Measurements from ENCODE around the gene ZBTB45.

ZBTB45 gene

DNA sequence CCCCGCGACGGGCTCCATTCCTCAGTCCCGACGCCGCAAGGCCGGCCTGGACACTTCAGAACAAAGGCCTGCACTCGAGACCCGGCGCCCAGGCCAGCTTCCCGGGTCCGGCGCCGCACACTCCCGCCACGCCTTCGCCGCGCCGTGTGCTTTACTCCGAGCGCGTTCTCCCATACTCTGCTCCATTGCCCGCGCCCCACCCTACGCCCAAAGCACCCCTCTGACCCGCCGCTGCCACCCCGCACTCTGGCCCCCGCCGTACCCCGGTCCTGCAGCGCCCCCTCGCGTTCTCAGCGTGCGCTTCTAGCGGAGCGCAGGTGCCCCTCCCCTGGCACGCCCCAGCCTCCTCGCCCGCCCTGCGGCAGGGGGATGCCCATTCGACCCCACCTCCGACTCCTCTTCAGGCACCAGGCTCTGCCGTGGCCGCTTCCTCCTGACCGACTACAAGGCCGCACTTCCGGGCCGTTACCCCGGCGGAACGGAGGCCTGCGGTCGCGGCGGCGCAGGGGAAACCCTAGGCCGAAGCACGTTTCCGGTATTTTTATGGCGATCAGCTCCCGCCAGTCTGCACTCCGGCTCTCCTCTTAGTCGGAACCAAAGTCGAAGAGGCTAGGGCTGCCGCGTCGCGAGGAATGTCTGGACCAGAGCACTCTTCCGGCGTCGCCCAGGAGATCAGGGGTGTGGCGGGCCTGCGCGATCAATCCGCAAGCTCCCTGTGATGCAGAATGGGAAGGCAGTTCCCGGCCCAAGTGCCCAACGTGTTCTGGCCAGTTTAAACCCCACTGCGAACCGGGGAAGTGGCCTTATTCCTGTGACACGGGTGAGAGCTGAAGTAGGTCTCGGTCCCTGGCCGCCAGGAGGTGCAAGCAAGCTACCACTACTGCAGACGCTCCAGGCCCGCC lies at the start of gene ZBTB45:
TSS of gene ZBTB45 (minus strand) at position 456 of the 902 bp plus-strand sequence. CDS start 2,137 bp downstream, outside the sequence.
- peak; percentile 87 for DNase-seq

DNA sequence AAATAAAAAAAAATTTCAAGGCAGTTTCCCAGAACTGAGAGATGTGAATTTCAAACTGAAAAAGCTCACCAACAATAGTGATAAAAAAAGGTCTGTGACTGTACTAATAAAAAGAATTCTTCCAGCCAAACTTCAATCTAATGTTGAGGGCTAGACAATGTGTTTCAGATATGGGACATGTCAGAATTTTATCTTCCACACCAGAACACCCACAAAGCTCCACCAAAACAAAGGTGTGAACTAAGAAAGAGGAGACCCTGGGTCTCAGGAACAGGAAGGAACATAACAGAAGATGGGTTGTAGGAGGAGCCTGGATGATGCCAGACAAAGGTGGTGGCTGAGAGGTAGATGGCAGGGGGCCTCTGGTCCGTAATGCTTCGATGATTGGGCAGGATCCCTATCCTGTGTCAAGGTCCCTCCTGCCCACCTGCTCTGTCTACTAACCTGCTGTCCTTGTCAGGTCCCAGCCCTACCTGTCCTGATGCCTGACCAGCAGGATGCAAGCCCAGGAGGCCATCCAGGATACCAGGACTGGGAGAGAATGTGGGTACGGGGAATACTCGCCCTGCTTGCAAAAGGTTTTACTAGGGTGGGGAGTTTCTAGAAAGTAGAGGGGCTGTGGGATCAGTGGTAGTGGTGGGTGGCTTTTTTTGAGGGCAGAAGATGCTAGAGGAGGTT lies 49.0 kb upstream of the ZBTB45 start:
- no peak for DNase-seq

DNA sequence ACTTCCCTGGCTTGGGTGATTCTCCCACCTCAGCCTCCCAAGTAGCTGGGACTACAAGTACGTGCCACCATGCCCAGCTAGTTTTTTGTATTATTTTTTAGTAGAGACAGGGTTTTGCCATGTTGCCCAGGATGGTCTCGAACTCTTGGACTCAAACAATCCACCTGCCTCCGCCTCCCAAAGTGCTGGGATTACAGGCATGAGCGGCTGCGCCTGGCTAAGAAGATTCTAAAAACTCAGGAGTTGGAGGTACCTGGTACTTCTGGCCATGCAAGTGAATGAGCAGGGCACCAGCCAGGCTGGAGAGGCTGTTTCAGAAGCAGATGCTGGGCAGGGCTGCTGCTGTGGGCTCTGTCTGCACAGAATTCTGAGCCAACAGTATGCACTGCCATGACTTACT lies 47.4 kb upstream of the ZBTB45 start:
- DNase-seq: no peak

GRCh38 chr19:58563823-58564222 lies 44.2 kb upstream of the ZBTB45 start:
- no peak for DNase-seq

GRCh38 chr19:58563034-58563573 lies 43.5 kb upstream of the ZBTB45 start:
- no peak for DNase-seq

GRCh38 chr19:58562122-58563033 lies 42.8 kb upstream of the ZBTB45 start:
- DNase-seq: no peak

GRCh38 chr19:58561373-58562121 lies 41.9 kb upstream of the ZBTB45 start:
- no peak for DNase-seq

GRCh38 chr19:58560921-58561320 lies 41.3 kb upstream of the ZBTB45 start:
- DNase-seq: no peak

GRCh38 chr19:58560007-58560887 lies 40.6 kb upstream of the ZBTB45 start:
- no peak for DNase-seq

- no peak for DNase-seq
Observed at GRCh38 chr19:58559275-58560006, 39.8 kb upstream of the ZBTB45 start.

- DNase-seq: no peak
Observed at GRCh38 chr19:58558623-58559274, 39.1 kb upstream of the ZBTB45 start.

DNA sequence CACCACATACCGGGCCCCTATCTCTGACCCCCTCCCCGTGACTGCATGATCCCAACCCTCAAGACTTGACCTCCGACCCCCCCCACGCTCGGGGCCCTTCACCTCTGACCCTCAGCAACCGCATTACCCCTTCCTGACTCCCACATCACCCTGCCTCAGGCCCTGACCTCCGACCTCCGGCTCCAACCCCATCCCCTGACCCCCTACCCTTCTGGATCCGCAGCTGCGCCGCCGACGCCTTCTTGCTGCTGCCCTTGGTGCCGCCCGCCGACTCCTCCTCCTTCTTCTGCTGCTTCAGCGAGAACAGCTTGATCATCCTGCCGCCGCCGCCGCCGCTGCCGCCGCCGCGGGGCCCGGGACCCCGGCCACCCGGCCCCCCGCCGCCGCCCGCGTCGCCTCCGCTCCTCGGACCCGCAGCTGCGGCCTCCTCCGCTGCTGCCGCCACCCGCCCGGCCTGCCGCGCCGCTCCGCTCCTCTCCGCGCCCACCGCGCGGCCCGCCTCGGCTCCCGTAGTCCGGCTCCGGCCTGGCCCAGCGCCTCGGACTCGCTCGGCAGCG lies 38.5 kb upstream of the ZBTB45 start, which contains the start of gene UBE2M:
TSS of gene UBE2M (minus strand) at position 546 of the 557 bp plus-strand sequence. CDS start at position 316, 230 bp downstream.
- DNase-seq: no peak

GRCh38 chr19:58557221-58558065 lies 37.8 kb upstream of the ZBTB45 start:
- DNase-seq: no peak

GRCh38 chr19:58556622-58557220 lies 37.1 kb upstream of the ZBTB45 start:
- DNase-seq: no peak

DNA sequence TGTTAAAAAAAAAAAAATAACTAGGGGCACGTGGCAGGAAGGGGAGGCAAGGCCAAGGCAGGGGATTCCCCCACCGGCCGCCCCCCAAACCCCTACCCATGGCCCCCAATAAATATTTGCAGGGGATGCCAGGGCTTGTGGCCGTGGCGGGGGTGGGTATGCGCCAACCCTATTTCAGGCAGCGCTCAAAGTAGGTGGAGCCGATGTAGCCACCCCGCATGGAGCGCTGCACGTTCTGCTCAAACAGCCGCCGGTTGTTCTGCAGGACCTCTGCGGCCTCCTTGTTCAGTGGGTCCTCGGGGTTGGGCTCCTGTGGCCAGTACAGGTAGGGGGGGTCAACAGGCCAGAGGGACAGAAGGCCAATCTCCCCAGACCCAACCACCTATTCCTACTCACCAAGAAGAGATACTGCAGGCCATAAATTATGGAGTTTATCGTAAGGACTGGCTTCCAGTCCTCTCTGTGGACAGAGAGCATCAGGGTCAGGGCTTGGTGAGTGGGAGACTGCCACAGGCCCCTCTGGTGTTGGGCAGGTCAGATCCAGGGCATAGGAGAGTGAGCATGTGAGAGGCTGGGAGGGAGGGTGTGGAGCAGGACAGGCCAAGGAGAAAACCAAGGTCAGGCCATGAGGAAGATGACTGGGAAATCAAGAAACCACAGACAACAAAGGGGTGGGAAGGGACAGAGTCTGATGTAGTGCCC lies 36.5 kb upstream of the ZBTB45 start:
- no peak for DNase-seq

GRCh38 chr19:58555369-58555885 lies 35.8 kb upstream of the ZBTB45 start:
- no peak for DNase-seq

Data from NCI-H1048 (cell line).